ENCODE measurements around the gene TIMP4.

GRCh38 chr3:12147049-12147780 is 11.5 kb downstream of the TIMP4 start:
- TF ChIP-seq EP300 (IDR thresholded peaks at IDR 0.05), result no peak
- no peak for TF ChIP-seq POLR2A (IDR thresholded peaks at IDR 0.05)

All from suprapubic skin (tissue), 2 donors.